DOHH2 (cell line): ENCODE results near the gene GRB7.
"Not testable (repeated sequence)": the region's sequence is repeated elsewhere in the genome, so short reads cannot be mapped to it uniquely, and the experiment has no call there.

Experiments used
- H3F3A ChIP-seq: fragments of 200-600 bp; sonication (generic), shearing (Covaris generic); 2 replicates; pipeline ENCODE4 v1.6.0; 2016; ENCODE audit warnings: antibody characterized with exemption, mild to moderate bottlenecking; ENCODE audit not compliant: control insufficient read depth, insufficient read depth
- H3K27ac ChIP-seq: fragments of 200-600 bp; sonication (generic); 2 replicates; pipeline ENCODE4 v1.5.1; 2014; ENCODE audit warnings: low read depth, mild to moderate bottlenecking, low read length, moderate library complexity
- H3K27me3 ChIP-seq: fragments of 200-600 bp; sonication (generic); 2 replicates; pipeline ENCODE4 v1.6.1; 2014; ENCODE audit warnings: mild to moderate bottlenecking, low read length, mixed read lengths; ENCODE audit not compliant: control insufficient read depth
- H3K36me3 ChIP-seq: fragments of 200-600 bp; sonication (generic); 2 replicates; pipeline ENCODE4 v1.6.1; 2014; ENCODE audit warnings: mild to moderate bottlenecking, low read length, moderate library complexity, mixed read lengths; ENCODE audit not compliant: control insufficient read depth
- H3K4me1 ChIP-seq: fragments of 200-600 bp; sonication (generic); 2 replicates; pipeline ENCODE4 v1.6.1; 2014; ENCODE audit warnings: mild to moderate bottlenecking, low read length, mixed read lengths; ENCODE audit not compliant: control insufficient read depth
- H3K4me2 ChIP-seq: fragments of 200-600 bp; sonication (generic); 2 replicates; pipeline ENCODE4 v1.6.0; 2014; ENCODE audit warnings: mild to moderate bottlenecking, low read length, moderate library complexity
- H3K4me3 ChIP-seq: fragments of 200-600 bp; sonication (generic); 2 replicates; pipeline ENCODE4 v1.5.1; 2014; ENCODE audit warnings: mild to moderate bottlenecking, low read length, mixed read lengths
- H3K79me2 ChIP-seq: fragments of 200-600 bp; sonication (generic); 2 replicates; pipeline ENCODE4 v1.6.1; 2014; ENCODE audit warnings: mild to moderate bottlenecking, low read length, mixed read lengths; ENCODE audit not compliant: control insufficient read depth
- H3K9me2 ChIP-seq: fragments of 200-600 bp; sonication (generic); replicated peaks from 2 replicates; pipeline ENCODE4 v1.6.1; 2014; ENCODE audit warnings: mild to moderate bottlenecking, low read length, mixed read lengths; ENCODE audit not compliant: control insufficient read depth
- H3K9me3 ChIP-seq: fragments of 200-600 bp; sonication (generic); 2 replicates; pipeline ENCODE4 v1.6.1; 2014; ENCODE audit warnings: antibody characterized with exemption, low read length, mixed read lengths; ENCODE audit not compliant: control insufficient read depth, insufficient read depth
- H4K20me1 ChIP-seq: fragments of 200-600 bp; sonication (generic); 2 replicates; pipeline ENCODE4 v1.6.0; 2014; ENCODE audit warnings: low read depth, mild to moderate bottlenecking, antibody characterized with exemption, low read length, moderate library complexity; ENCODE audit not compliant: control insufficient read depth, insufficient read depth
- EZH2phosphoT487 ChIP-seq: fragments of 200-600 bp; sonication (generic); IDR thresholded peaks from 2 replicates; pipeline ENCODE4 v1.6.1; 2017; ENCODE audit warnings: borderline replicate concordance, mild to moderate bottlenecking, antibody characterized with exemption, low read length, moderate library complexity, mixed read lengths
- TF ChIP-seq, protein P1 (sequence below): fragments of 200-600 bp; sonication (generic); IDR thresholded peaks from one replicate; pipeline ENCODE4 v1.5.1; 2014; ENCODE audit warnings: antibody characterized with exemption, mild to moderate bottlenecking, low read depth, low read length; ENCODE audit not compliant: poor library complexity, severe bottlenecking

The GRB7 gene

GRCh38 chr17:39724731-39725130, 13.0 kb upstream of the GRB7 start:
- H3K4me3 ChIP-seq = no peak overlapping the region
- no peaks in the 10 kb centered on the region for H3K9me2 ChIP-seq
- no peak overlapping the region for H3K27ac ChIP-seq
- H3K4me1 ChIP-seq = peaks cover 10% of the 10 kb centered on the region
- H4K20me1 ChIP-seq = no peaks in the 10 kb centered on the region
- H3K4me2 ChIP-seq = no peak overlapping the region
- H3K9me3 ChIP-seq = no peaks in the 10 kb centered on the region
- peaks cover 10% of the 10 kb centered on the region for H3K79me2 ChIP-seq
- H3K36me3 ChIP-seq = peaks cover 22% of the 10 kb centered on the region
- TF ChIP-seq, protein P1, sequence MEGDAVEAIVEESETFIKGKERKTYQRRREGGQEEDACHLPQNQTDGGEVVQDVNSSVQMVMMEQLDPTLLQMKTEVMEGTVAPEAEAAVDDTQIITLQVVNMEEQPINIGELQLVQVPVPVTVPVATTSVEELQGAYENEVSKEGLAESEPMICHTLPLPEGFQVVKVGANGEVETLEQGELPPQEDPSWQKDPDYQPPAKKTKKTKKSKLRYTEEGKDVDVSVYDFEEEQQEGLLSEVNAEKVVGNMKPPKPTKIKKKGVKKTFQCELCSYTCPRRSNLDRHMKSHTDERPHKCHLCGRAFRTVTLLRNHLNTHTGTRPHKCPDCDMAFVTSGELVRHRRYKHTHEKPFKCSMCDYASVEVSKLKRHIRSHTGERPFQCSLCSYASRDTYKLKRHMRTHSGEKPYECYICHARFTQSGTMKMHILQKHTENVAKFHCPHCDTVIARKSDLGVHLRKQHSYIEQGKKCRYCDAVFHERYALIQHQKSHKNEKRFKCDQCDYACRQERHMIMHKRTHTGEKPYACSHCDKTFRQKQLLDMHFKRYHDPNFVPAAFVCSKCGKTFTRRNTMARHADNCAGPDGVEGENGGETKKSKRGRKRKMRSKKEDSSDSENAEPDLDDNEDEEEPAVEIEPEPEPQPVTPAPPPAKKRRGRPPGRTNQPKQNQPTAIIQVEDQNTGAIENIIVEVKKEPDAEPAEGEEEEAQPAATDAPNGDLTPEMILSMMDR = no peak
- TF ChIP-seq EZH2phosphoT487 = no peak
- no peaks in the 10 kb centered on the region for H3F3A ChIP-seq
- H3K27me3 ChIP-seq = no peaks in the 10 kb centered on the region

DNA sequence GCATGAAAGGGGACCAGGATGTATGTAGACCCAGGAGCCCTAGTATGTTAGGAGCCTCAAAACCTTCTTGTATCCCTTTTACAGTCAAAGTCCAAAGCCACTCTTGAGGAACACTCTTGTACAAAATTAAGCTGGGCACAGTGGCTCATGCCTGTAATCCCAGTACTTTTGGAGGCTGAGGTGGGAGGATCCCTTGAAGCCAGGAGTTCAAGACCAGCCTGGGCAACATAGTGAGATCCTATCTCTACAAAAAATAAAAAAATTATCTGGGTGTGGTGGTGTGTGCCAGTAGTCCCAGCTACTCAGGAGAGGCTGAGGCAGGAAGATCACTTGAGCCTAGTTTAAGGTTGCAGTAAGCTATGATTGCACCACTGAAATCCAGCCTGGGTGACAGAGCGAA, 11.8 kb upstream of the GRB7 start:
- not testable (repeated sequence) for H3K9me3 ChIP-seq, H3K9me2 ChIP-seq, H4K20me1 ChIP-seq, H3K27me3 ChIP-seq, H3K4me2 ChIP-seq, H3F3A ChIP-seq, H3K27ac ChIP-seq, H3K4me3 ChIP-seq
- peaks cover 14% of the 10 kb centered on the region for H3K79me2 ChIP-seq
- peaks cover 16% of the 10 kb centered on the region for H3K4me1 ChIP-seq
- H3K36me3 ChIP-seq = peaks cover 26% of the 10 kb centered on the region

GRCh38 chr17:39726617-39727016, 11.1 kb upstream of the GRB7 start:
- H4K20me1 ChIP-seq = no peaks in the 10 kb centered on the region
- H3K27ac ChIP-seq = no peak overlapping the region
- TF ChIP-seq, protein P1 = no peak
- TF ChIP-seq EZH2phosphoT487 = no peak
- no peaks in the 10 kb centered on the region for H3F3A ChIP-seq
- no peak overlapping the region for H3K4me3 ChIP-seq
- H3K79me2 ChIP-seq = peaks cover 14% of the 10 kb centered on the region
- H3K4me2 ChIP-seq = no peak overlapping the region
- peaks cover 26% of the 10 kb centered on the region for H3K36me3 ChIP-seq
- H3K4me1 ChIP-seq = peaks cover 16% of the 10 kb centered on the region
- no peaks in the 10 kb centered on the region for H3K9me3 ChIP-seq
- H3K27me3 ChIP-seq = no peaks in the 10 kb centered on the region
- H3K9me2 ChIP-seq = no peaks in the 10 kb centered on the region

DNA sequence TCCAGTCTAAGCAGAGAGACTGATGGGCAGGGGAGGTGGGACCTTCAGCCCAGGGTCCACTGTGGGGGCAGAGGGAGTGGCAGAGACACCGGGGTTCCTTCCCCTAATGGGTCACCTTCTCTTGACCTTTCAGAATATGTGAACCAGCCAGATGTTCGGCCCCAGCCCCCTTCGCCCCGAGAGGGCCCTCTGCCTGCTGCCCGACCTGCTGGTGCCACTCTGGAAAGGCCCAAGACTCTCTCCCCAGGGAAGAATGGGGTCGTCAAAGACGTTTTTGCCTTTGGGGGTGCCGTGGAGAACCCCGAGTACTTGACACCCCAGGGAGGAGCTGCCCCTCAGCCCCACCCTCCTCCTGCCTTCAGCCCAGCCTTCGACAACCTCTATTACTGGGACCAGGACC, 10.2 kb upstream of the GRB7 start:
- Histone ChIP-seq H3K27ac (no peak overlapping the region), H3K4me3 (no peak overlapping the region), H3K4me2 (no peak overlapping the region), H3K27me3 (no peaks in the 10 kb centered on the region), H3F3A (0 out of 2 replicates have a peak, but pooled peaks cover under 1% of the 10 kb centered on the region), H4K20me1 (no peaks in the 10 kb centered on the region), H3K9me3 (no peaks in the 10 kb centered on the region), H3K79me2 (peaks cover 14% of the 10 kb centered on the region), H3K4me1 (peaks cover 16% of the 10 kb centered on the region), H3K9me2 (no peaks in the 10 kb centered on the region), H3K36me3 (peaks cover 26% of the 10 kb centered on the region)
- no peak for TF ChIP-seq EZH2phosphoT487
- TF ChIP-seq, protein P1 = no peak
